Inferior parietal cortex (tissue), 1 donor: ENCODE measurements around the gene ATG9B.
"Not testable (repeated sequence)": the region's sequence is repeated elsewhere in the genome, so short reads cannot be mapped to it uniquely, and the experiment has no call there.

Source experiments
- DNase-seq: peaks from one replicate; pipeline ENCODE4 v3.0.0-alpha.2; 2016; ENCODE audit errors: extremely low spot score

The ATG9B gene

DNA sequence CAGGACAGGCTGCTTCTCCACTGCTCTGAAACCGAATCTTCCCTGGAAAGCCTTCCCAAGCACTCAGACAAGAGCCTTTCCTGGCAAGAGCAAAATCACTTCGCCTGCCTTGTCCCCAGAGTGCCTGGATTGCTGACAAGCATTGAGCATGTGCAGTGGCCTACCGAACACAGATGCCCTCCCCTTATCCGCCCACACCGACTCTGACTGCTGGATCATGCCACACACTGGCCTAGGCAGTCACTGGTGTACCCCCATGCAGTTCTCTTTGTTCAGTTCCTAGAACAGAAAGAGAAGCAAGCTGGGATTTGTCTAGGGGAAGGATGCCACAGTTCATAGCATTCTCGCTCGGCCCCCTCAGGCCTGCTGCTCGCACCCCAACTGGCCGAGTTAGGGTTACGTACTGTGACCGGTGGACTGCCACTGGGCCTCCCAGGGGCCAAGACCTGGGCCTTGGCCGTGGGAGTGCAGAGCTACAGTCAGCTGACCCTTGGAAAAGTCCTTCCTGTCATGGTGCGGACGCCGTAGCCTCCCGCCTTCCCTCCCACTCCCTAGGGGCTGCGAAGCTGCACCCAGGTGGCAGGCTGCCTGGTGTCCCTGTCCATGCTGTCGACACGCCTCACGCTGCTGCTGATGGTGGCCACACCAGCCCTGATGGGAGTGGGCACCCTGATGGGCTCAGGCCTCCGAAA, 10.9 kb upstream of the ATG9B start:
- no peak for DNase-seq

- DNase-seq, result no peak
These were observed 10.2 kb upstream of the ATG9B start for GRCh38 chr7:151034312-151035025.

DNA sequence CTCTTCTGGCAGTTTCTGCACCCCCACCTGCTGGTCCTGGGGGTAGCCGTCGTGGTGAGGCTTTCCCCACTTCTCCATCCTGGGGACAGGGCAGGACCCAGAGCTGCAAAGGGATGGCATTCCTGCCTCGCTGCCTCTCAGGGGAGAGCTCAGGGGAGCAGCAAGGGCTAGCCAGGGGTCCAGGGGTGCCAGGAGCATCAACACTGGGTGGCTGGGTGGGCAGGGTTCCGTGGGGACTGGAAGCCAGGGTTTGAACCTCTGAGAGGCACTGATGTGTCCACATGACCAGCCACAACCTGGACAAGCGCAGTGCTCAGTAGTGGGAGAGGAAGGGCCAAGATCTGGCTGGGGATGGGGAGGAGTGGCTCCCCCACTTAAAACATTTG, 9.6 kb upstream of the ATG9B start:
- DNase-seq, result no peak

DNA sequence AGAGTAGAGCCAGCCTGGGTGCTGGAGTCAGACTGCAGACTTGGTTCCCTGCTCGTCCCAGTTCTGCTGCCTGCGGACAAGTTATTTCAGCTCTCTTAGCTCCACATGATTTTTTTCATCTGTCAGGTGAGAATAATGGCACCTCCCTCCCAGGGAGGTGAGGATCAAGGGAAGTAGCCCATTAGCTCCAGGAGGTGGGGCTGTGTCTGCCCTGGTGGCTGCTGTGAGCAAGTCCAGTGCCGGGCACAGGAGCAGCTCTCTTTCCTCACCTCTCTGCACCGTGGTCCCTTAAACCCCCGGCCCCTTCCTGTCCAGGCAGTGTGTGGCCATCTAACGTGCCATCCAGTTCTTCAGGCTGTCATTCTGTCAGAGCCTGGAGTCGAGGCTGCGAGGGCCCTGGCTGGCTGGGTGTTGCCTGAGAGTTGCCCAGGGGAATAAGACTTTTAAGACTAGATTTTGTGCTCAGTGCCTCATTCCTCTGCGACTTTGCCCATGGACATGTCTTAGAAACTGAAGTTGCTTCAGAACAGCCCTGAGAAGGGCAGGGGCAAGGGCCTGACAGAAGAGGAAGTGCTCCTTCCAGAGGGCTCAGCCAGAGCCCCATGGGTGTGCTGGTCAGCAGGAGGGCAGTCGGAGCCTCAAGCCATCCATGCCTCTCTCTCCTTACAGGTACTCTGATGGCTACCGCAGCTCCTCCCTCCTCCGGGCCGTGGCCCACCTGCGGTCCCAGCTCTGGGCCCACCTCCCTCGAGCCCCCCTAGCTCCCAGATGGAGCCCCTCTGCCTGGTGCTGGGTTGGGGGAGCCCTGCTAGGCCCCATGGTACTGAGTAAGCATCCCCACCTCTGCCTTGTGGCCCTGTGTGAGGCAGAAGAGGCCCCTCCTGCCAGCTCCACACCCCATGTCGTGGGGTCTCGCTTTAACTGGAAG, 8.9 kb upstream of the ATG9B start:
- DNase-seq, result no peak

- no peak for DNase-seq
These were observed 6.7 kb upstream of the ATG9B start for GRCh38 chr7:151031011-151031410.

DNA sequence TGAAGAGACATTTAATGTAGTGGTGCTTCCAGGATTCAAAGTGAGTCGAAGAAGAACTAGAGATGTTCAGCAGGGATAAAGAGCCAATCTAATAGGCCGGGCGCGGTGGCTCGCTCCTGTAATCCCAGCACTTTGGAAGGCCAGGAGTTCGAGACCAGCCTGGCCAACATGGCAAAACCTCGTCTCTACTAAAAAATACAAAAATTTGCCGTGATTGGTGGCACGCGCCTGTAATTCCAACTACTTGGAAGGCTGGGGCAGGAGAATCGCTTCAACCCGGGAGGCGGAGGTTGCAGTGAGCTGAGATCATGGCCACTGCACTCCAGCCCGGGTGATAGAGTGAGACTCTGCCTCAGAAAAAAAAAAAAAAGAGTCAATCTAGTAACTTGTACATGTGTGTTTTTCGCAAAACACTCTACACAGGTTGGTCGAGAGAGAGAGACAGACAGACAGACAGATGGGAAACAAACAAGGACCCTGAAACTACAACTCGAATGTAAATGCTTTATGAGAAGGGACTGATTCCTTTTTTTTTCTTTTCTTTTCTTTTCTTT, 4.7 kb upstream of the ATG9B start:
- DNase-seq, result no peak

DNA sequence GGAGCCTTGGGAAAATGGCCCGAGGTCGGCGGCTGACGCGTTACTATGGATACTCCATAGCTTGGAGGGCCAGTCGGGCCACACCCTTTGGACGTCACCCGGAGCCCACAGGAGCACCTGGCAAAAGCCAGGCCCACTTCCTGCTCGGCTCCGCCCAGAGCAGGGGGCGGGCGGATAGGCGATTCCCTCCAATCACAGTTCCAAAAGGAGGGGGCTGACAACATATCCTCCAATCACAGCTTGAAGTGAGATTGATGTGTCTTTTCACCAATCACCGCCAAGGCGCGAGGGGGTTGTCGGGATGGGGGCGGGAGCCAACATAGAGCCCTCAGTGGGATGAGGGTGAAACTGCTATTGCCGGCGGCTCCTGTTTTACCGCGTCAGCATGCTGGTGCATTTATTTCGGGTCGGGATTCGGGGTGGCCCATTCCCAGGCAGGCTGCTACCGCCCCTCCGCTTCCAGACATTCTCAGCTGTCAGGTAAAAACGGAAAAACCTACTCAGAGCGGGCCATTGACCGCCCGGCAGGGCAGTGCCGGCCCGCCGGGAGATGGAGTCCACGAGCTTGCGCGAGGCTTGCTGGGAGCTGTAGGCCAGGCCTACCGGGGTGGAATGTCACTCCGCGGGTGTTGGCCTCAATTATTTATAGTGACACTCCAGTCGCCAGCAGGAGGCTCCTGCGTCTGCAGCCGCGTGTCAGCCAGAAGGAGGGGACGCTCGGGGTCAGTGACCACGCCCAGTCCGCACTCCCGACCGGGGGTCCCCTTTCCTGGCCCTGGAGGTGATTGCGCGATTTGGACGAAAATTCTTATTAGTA, 4.0 kb upstream of the ATG9B start, which contains the start of gene ABCB8:
TSS of gene ABCB8 (plus strand) at position 320 of the 817 bp plus-strand sequence. CDS start at position 386, 66 bp downstream.
- peak; percentile 99 for DNase-seq

GRCh38 chr7:151027728-151028130, 3.4 kb upstream of the ATG9B start:
- not testable (repeated sequence) for DNase-seq

GRCh38 chr7:151026771-151027727, 2.8 kb upstream of the ATG9B start:
- not testable (repeated sequence) for DNase-seq

DNA sequence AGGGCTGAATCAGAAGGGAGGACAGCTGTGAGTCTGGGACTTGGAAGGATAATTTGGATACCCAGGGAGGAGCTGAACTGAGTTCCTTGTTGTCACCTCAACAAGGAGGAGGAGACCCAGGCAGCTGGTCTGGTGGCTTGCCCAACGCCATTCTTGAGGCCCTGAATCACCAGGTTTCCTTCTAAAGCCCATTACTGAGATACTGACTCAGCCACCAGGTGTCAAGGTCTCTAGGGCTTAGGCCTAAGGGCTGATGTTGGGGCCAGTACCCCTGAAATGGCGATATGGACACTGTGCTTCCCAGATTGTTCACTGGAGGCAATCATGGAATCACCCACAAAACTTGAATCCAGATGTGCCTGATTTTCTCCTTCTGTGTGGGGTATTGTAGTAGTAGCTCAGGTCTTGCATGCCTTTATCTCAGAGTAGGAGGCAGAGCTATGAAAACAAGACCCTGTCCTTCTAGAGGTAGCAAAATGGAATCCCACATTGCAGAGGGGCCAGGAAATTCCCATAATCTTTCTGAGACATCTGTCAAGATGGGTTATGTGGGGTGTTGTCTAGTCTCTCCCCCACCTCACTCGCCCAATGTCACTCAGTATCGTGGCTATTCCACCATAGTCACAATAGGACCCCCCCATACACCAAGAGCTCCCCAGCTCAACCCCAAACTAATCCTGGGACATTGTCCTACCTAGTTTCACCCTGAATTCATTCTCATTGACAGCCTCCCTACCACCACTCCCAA, 1.8 kb upstream of the ATG9B start:
- no peak for DNase-seq

GRCh38 chr7:151023232-151023631, 1.1 kb downstream of the ATG9B start:
- DNase-seq, result no peak

DNA sequence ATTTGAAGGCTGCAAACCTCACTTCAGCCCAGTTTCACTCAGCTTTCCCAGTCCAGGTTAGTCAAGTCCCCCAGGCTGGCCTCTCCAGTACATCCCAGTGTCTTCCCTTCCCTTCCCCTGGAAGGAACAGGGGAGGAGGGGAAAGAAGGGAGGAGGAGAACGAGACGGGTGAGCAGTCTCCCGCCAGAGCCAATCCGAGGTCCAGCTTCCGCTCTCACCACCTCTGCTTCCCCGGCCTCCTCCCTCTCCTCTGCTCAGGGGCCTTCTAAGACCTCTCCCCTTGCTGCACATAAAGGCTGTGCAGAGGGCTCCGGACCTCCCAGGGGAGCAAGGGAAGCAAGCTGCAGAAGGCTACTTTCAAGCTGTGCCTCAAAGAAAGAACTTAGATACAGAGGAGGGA, 4.1 kb downstream of the ATG9B start:
- DNase-seq, result no peak

- no peak for DNase-seq
These were observed 5.2 kb downstream of the ATG9B start for GRCh38 chr7:151019130-151019447.

GRCh38 chr7:151018421-151019129, 5.7 kb downstream of the ATG9B start:
- DNase-seq, result no peak

GRCh38 chr7:151017953-151018420, 6.3 kb downstream of the ATG9B start:
- DNase-seq, result no peak

GRCh38 chr7:151017370-151017952, 6.8 kb downstream of the ATG9B start:
- no peak for DNase-seq

DNA sequence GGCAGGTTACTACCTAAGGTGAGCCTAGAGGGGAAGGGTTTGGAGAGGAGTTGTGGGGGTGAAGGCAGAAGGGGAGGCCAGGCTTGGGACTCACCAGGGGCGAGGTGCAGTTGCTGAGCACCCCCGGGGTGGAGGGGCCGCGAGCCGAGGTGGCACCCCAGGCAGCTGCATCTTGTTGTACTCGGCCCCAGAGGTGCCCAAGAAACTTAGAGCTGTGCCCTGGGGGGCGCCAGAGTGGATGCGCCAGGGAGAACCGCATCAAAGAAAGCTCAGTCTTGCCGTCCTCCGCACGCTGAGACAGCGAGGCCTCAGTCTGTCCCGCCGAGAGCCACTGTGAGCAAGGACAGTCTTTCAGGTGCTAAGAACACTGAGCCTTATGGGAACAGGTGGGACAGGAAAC, 7.4 kb downstream of the ATG9B start:
- no peak for DNase-seq

GRCh38 chr7:151016505-151016904, 7.8 kb downstream of the ATG9B start:
- DNase-seq, result no peak
